Hepatocyte (in vitro differentiated cells): Measurements from ENCODE around the gene GCNA.

Experiments
- CTCF ChIP-seq: fragments of 200-600 bp; sonication (generic); IDR thresholded peaks from 2 replicates; pipeline ENCODE4 v1.5.1; 2016; ENCODE audit warnings: antibody characterized with exemption, mild to moderate bottlenecking; ENCODE audit not compliant: poor library complexity
- EZH2 ChIP-seq: fragments of 200-600 bp; sonication (generic); IDR thresholded peaks from 2 replicates; pipeline ENCODE4 v1.6.1; 2016; ENCODE audit warnings: antibody characterized with exemption, mild to moderate bottlenecking, borderline replicate concordance

DNA sequence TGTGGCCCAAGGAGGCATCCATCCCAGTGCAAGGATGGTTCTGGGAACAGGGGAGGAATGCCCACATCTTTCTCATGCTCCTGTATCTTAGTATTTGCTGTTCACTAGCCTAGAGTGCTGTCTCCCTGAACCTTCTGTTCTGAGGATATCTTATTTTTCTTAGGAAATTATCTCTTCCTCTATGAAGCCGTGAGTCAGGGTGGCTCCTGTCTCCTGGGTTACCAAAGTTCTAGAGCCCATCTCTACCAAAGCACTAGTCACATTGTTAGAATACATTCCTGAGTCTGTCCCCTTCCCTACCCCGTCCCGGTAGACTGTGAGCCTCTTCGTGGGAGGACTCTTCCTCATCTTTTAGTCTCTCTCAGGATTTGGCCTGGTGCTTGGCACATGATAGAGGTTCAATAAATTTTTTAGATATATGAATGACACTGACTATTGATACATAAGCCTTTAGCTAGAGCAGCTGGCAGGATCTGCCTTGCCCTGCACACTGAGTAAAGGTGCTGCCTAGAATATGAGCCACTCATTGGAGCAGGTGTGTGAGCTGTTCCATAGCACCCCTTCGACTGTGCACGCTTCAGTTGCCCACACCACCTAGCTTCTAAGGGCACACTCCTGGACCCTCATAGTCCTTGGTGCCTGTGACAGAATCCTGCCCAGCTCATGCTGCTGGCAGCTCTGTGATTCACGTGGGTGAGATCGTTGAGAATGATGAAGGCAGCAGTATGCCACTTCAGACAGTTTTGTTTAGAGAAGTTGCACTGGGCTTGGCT lies 26.7 kb downstream of the GCNA start:
- TF ChIP-seq CTCF, result no peak
- TF ChIP-seq EZH2, result no peak
